ENCODE results near the gene LNP1. TPM values are rescaled to one million over a fixed set of nuclear protein-coding genes. Genes with fewer than 3 reads are reported as not detected.

LNP1 gene
- total and polyA plus RNA-seq, 2 experiments from 2014 or later, result 1.1 to 4.3 TPM

DNA sequence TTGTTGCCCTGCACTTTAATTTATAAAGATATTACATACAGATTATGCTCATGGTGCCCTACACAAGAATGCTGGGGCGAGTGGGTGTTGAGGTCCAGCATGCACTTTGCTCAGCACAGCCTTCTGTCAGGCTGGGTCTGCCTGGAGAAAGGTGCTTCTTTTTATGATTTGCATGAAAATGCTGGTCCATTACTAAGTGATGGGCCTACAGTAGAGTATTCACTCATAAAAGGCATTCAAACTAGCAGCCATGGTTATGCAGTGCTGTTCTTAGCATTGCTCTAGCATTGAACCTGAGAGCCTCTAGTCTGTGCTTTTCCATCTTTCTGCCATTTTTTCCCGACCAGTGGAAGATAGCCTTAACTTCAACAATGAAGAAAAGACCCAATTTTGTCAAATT, 12.3 kb downstream of the LNP1 start:
- H3K27me3 ChIP-seq, result no peaks in the 10 kb centered on the region
- no peak overlapping the region for H3K27ac ChIP-seq
- WGBS (ENCODE audit: low lambda C conversion rate, missing lambda C conversion rate), result 86% methylated on average over 2 of the region's 2 CpGs
- H2AFZ ChIP-seq, result no peak overlapping the region
- no peak overlapping the region for H3K4me3 ChIP-seq
- no peaks in the 10 kb centered on the region for H3K36me3 ChIP-seq (replicated peaks; ENCODE audit: insufficient read depth, low read depth)
- no peaks in the 10 kb centered on the region for H3K9me3 ChIP-seq (ENCODE audit: low read depth)
- TF ChIP-seq EZH2phosphoT487 (IDR thresholded peaks at IDR 0.05; ENCODE audit: low read depth, severe bottlenecking, unreplicated experiment) (no peak), EZH2 (IDR thresholded peaks at IDR 0.05; ENCODE audit: borderline replicate concordance) (no peak)
- TF ChIP-seq, protein P1, sequence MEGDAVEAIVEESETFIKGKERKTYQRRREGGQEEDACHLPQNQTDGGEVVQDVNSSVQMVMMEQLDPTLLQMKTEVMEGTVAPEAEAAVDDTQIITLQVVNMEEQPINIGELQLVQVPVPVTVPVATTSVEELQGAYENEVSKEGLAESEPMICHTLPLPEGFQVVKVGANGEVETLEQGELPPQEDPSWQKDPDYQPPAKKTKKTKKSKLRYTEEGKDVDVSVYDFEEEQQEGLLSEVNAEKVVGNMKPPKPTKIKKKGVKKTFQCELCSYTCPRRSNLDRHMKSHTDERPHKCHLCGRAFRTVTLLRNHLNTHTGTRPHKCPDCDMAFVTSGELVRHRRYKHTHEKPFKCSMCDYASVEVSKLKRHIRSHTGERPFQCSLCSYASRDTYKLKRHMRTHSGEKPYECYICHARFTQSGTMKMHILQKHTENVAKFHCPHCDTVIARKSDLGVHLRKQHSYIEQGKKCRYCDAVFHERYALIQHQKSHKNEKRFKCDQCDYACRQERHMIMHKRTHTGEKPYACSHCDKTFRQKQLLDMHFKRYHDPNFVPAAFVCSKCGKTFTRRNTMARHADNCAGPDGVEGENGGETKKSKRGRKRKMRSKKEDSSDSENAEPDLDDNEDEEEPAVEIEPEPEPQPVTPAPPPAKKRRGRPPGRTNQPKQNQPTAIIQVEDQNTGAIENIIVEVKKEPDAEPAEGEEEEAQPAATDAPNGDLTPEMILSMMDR (IDR thresholded peaks at IDR 0.05; ENCODE audit: poor library complexity), result no peak
- no peak overlapping the region for H3K4me2 ChIP-seq
- H4K20me1 ChIP-seq (ENCODE audit: insufficient read depth, poor library complexity, severe bottlenecking), result no peaks in the 10 kb centered on the region
- DNase-seq (ENCODE audit: low spot score), result no peak
- peaks cover 10% of the 10 kb centered on the region for H3K79me2 ChIP-seq
- H3K9me2 ChIP-seq (replicated peaks; ENCODE audit: insufficient read depth), result no peaks in the 10 kb centered on the region
- no peaks in the 10 kb centered on the region for H3K4me1 ChIP-seq (ENCODE audit: insufficient read depth)

DNA sequence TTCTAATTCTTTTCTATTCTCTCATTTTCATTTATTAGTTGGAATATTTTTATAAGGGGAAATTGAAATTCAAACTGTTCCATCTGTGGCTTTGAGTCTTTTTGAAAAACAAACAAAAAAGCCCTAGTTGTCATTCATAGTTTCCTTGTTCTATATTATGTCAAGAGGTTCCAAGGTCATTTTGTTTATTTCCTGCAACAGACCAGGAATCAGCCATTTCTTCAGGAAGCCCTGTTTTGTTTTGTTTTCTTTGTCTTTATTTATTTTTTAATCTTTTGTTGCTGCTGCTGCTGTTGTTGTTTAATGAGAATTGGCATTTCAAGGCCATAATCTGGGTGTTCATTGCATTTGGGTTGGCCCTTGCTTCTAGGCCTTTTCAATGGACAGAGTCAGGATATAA, 14.8 kb downstream of the LNP1 start:
- no peaks in the 10 kb centered on the region for H3K9me3 ChIP-seq (ENCODE audit: low read depth)
- H4K20me1 ChIP-seq (ENCODE audit: insufficient read depth, poor library complexity, severe bottlenecking), result no peaks in the 10 kb centered on the region
- no peaks in the 10 kb centered on the region for H3K9me2 ChIP-seq (replicated peaks; ENCODE audit: insufficient read depth)
- H3K27me3 ChIP-seq, result no peaks in the 10 kb centered on the region
- H3K4me2 ChIP-seq, result no peak overlapping the region
- no peaks in the 10 kb centered on the region for H3K36me3 ChIP-seq (replicated peaks; ENCODE audit: insufficient read depth, low read depth)
- no peak overlapping the region for H2AFZ ChIP-seq
- no peak overlapping the region for H3K27ac ChIP-seq
- no peaks in the 10 kb centered on the region for H3K79me2 ChIP-seq
- DNase-seq (ENCODE audit: low spot score), result no peak
- TF ChIP-seq, protein P1 (IDR thresholded peaks at IDR 0.05; ENCODE audit: poor library complexity), result no peak
- TF ChIP-seq EZH2 (IDR thresholded peaks at IDR 0.05; ENCODE audit: borderline replicate concordance) (no peak), EZH2phosphoT487 (IDR thresholded peaks at IDR 0.05; ENCODE audit: low read depth, severe bottlenecking, unreplicated experiment) (no peak)
- H3K4me3 ChIP-seq, result no peak overlapping the region
- no peaks in the 10 kb centered on the region for H3K4me1 ChIP-seq (ENCODE audit: insufficient read depth)

DNA sequence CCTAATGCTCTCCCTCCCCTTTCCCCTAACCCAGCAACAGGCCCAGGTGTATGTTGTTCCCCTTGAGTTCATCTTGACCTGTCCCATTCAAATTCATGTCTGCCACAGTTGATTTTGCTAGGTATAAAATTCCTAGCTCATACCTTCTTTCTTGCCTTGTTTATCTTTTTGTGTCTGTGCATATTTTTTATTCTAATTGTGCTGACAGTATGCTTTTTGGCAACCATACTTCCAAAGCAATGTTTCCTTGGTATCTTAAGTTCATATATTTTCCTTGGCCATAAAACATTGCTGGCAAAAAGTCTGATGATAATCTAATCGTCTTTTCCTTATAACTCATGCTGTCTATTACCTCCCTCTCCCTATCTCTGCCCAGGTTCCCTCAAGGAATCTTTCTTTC, 15.5 kb downstream of the LNP1 start:
- Histone ChIP-seq H3K79me2 (no peaks in the 10 kb centered on the region), H3K4me3 (no peak overlapping the region)
- TF ChIP-seq, protein P1 (IDR thresholded peaks at IDR 0.05; ENCODE audit: poor library complexity), result no peak
- no peak for TF ChIP-seq EZH2 (IDR thresholded peaks at IDR 0.05; ENCODE audit: borderline replicate concordance)
- TF ChIP-seq EZH2phosphoT487 (IDR thresholded peaks at IDR 0.05; ENCODE audit: low read depth, severe bottlenecking, unreplicated experiment), result no peak

DNA sequence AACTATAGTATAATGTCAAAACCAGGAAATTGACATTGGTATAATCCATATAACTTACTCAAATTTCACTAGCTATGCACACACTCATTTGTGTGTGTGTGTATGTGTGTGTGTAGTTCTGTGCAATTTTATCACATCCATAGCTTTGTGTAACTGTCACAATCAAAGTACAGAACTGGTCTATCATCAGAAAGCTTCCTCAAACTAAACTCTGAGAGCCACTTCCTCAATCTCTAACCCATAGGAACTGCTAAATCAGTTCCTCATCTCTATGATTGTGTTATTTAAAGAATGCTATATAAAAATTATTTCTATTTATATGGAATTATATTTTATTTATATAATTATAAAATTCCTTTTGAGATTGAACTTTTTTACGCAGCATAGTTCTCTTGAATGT, 18.1 kb downstream of the LNP1 start:
- WGBS (ENCODE audit: low lambda C conversion rate, missing lambda C conversion rate), result 97% methylated on average over 1 of the region's 1 CpG
- Histone ChIP-seq H3K4me2 (no peak overlapping the region), H4K20me1 (ENCODE audit: insufficient read depth, poor library complexity, severe bottlenecking) (no peaks in the 10 kb centered on the region), H3K27me3 (no peaks in the 10 kb centered on the region), H3K27ac (no peak overlapping the region), H3K4me3 (no peak overlapping the region), H2AFZ (no peak overlapping the region), H3K79me2 (no peaks in the 10 kb centered on the region), H3K9me2 (replicated peaks; ENCODE audit: insufficient read depth) (no peaks in the 10 kb centered on the region), H3K9me3 (ENCODE audit: low read depth) (no peaks in the 10 kb centered on the region), H3K36me3 (replicated peaks; ENCODE audit: insufficient read depth, low read depth) (no peaks in the 10 kb centered on the region), H3K4me1 (ENCODE audit: insufficient read depth) (peaks cover 6% of the 10 kb centered on the region)
- no peak for TF ChIP-seq EZH2 (IDR thresholded peaks at IDR 0.05; ENCODE audit: borderline replicate concordance)
- no peak for DNase-seq (ENCODE audit: low spot score)

More for the DNA sequence above, 15.5 kb downstream of the LNP1 start:
- 97% methylated on average over 1 of the region's 1 CpG for WGBS (ENCODE audit: low lambda C conversion rate, missing lambda C conversion rate)
- Histone ChIP-seq H3K27ac (no peak overlapping the region), H3K9me3 (ENCODE audit: low read depth) (no peaks in the 10 kb centered on the region), H2AFZ (no peak overlapping the region), H3K4me2 (no peak overlapping the region), H3K27me3 (no peaks in the 10 kb centered on the region), H3K9me2 (replicated peaks; ENCODE audit: insufficient read depth) (no peaks in the 10 kb centered on the region), H4K20me1 (ENCODE audit: insufficient read depth, poor library complexity, severe bottlenecking) (no peaks in the 10 kb centered on the region), H3K4me1 (ENCODE audit: insufficient read depth) (no peaks in the 10 kb centered on the region), H3K36me3 (replicated peaks; ENCODE audit: insufficient read depth, low read depth) (no peaks in the 10 kb centered on the region)
- no peak for DNase-seq (ENCODE audit: low spot score)

Measured in hepatocyte (in vitro differentiated cells).